ENCODE measurements around the gene C1orf94. TPM values are rescaled to one million over a fixed set of nuclear protein-coding genes. Genes with fewer than 3 reads are reported as not detected.

Gene C1orf94
- total and polyA plus RNA-seq, 2 experiments from 2014 or later: 4.3 to 5.3 TPM

DNA sequence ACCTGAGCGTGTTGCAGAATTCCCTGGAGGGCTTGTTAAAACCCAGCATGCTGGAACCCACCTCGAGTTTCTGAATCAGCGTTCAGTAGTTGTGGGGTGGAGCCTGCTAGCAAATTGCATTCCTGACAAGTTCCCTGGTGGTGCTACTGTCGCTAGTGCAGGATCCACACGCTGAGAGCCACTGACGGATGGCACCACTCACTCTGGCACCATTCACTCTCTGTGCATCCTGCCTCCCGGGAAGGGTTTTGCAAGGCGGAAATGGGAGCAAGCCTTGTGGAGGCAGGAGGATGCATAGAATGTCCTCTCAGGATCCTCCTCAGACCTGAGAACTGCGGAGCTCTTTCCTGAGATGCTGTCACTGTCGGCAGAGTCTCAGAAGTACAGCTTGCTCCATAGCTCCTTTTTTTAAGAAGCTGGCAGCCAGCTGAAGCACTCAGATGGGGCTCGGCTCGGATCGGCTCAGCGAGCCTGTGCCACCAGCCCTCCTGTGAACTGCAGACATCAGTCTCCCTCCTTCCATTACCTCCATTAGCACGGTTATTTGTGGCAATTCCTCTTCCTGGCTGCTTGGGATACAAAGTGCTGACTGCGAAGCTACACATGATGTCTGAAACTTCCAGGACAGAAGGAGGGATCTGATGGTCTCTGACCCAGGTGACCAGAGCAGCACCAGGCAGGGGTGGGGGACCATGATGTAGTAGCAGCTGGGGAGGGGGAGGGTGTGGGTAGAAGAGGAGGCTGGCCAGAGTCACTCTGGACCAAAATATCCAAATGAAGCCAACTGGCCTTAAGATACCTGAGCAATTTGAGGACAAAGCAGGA is 89.6 kb downstream of the C1orf94 start:
- peaks cover 2% of the 10 kb centered on the region for H3K27me3 Mint-ChIP-seq (ENCODE audit: insufficient read depth, low read depth, poor library complexity)
- no peak overlapping the region for H3K27ac Mint-ChIP-seq
- no peaks in the 10 kb centered on the region for H3K9me3 Mint-ChIP-seq
- Histone ChIP-seq H3K4me2 (peak overlapping the region; percentile 30; the same call in 1 of the 2 replicates), H3K79me2 (replicated peaks; ENCODE audit: insufficient read depth) (no peaks in the 10 kb centered on the region), H3K36me3 (ENCODE audit: insufficient read depth) (no peaks in the 10 kb centered on the region), H4K20me1 (replicated peaks; ENCODE audit: insufficient read depth) (no peaks in the 10 kb centered on the region), H3K9me2 (ENCODE audit: insufficient read depth) (peaks cover 7% of the 10 kb centered on the region; the same call in 1 of the 2 replicates), H3K27ac (ENCODE audit: low read depth) (no peak overlapping the region), H3K4me3 (no peak overlapping the region), H2AFZ (peak overlapping the region; percentile 57), H3K4me1 (ENCODE audit: insufficient read depth) (peaks cover 4% of the 10 kb centered on the region; the same call in 1 of the 2 replicates), H3F3A (replicated peaks; ENCODE audit: low read depth) (no peaks in the 10 kb centered on the region), H3K27me3 (ENCODE audit: insufficient read depth) (no peaks in the 10 kb centered on the region)
- peak; percentile 53 for DNase-seq (ENCODE audit: low spot score)
- ATAC-seq: peak; percentile 90
- TF ChIP-seq ZNF114 (CRISPR knock-in tag; IDR thresholded peaks at IDR 0.05) (no peak), NANOG (IDR thresholded peaks at IDR 0.05; ENCODE audit: borderline replicate concordance) (no peak), CREB1 (CRISPR knock-in tag; IDR thresholded peaks at IDR 0.05; ENCODE audit: low read depth) (no peak)
- H3K36me3 Mint-ChIP-seq (ENCODE audit: low read depth): no peaks in the 10 kb centered on the region
- H3K4me3 Mint-ChIP-seq: no peak overlapping the region
- H3K4me1 Mint-ChIP-seq: peaks cover 9% of the 10 kb centered on the region; the same call in 2 of the 3 replicates

DNA sequence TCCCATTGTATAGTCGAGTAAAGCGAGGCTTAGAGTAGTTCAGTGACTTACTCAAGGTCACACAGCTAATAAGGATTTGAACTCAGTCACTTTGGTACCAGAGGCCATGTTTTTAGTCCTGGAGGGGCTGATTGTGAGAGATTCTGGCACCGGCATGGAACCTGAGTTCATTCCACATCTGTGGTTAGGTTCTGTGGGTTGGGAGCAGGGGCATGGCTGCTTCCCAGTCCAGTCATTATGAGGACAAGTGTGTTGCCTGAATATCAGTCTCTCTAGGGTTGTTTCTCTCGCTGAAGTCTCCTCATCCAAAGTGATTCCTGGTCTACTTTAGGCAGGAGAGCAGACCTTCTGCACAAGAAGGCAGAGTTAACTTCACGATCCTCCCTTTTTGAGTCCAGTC is 90.6 kb downstream of the C1orf94 start:
- Mint-ChIP-seq H3K9me3 (no peaks in the 10 kb centered on the region), H3K4me1 (peaks cover 9% of the 10 kb centered on the region; the same call in 2 of the 3 replicates), H3K27me3 (ENCODE audit: insufficient read depth, low read depth, poor library complexity) (peaks cover 2% of the 10 kb centered on the region), H3K36me3 (ENCODE audit: low read depth) (no peaks in the 10 kb centered on the region), H3K27ac (no peak overlapping the region), H3K4me3 (no peak overlapping the region)
- TF ChIP-seq NANOG (IDR thresholded peaks at IDR 0.05; ENCODE audit: borderline replicate concordance): no peak
- no peak for TF ChIP-seq EZH2phosphoT487 (IDR thresholded peaks at IDR 0.05; ENCODE audit: unreplicated experiment)
- TF ChIP-seq CTCF (conservative IDR thresholded peaks at IDR 0.05; ENCODE audit: low read depth in 2 of 2): no peak
- TF ChIP-seq STAT1 (IDR thresholded peaks at IDR 0.05; ENCODE audit: unreplicated experiment): no peak
- TF ChIP-seq, protein P1, sequence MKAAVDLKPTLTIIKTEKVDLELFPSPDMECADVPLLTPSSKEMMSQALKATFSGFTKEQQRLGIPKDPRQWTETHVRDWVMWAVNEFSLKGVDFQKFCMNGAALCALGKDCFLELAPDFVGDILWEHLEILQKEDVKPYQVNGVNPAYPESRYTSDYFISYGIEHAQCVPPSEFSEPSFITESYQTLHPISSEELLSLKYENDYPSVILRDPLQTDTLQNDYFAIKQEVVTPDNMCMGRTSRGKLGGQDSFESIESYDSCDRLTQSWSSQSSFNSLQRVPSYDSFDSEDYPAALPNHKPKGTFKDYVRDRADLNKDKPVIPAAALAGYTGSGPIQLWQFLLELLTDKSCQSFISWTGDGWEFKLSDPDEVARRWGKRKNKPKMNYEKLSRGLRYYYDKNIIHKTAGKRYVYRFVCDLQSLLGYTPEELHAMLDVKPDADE (IDR thresholded peaks at IDR 0.05): no peak
- TF ChIP-seq REST (IDR thresholded peaks at IDR 0.05; ENCODE audit: unreplicated experiment): no peak
- TF ChIP-seq POLR2AphosphoS5 (IDR thresholded peaks at IDR 0.05; ENCODE audit: low read depth): no peak
- TF ChIP-seq JUNB (IDR thresholded peaks at IDR 0.05; ENCODE audit: unreplicated experiment): no peak
- no peak for TF ChIP-seq ZNF114 (CRISPR knock-in tag; IDR thresholded peaks at IDR 0.05)
- TF ChIP-seq ZNF331 (CRISPR knock-in tag; IDR thresholded peaks at IDR 0.05; ENCODE audit: low read depth): no peak
- no peak for TF ChIP-seq EZH2 (IDR thresholded peaks at IDR 0.05; ENCODE audit: low read depth, unreplicated experiment)
- H3K79me2 ChIP-seq (replicated peaks; ENCODE audit: insufficient read depth): no peaks in the 10 kb centered on the region
- H4K20me1 ChIP-seq (replicated peaks; ENCODE audit: insufficient read depth): no peaks in the 10 kb centered on the region
- H3K4me1 ChIP-seq (ENCODE audit: insufficient read depth): peaks cover 4% of the 10 kb centered on the region; the same call in 1 of the 2 replicates
- no peak overlapping the region for H3K4me3 ChIP-seq
- no peaks in the 10 kb centered on the region for H3K36me3 ChIP-seq (ENCODE audit: insufficient read depth)
- no peak overlapping the region for H3K27ac ChIP-seq (ENCODE audit: low read depth)
- no peaks in the 10 kb centered on the region for H3K27me3 ChIP-seq (ENCODE audit: insufficient read depth)
- H3K9me2 ChIP-seq (ENCODE audit: insufficient read depth): peaks cover under 1% of the 10 kb centered on the region; the same call in 1 of the 2 replicates
- ATAC-seq (no peak), DNase-seq (ENCODE audit: low spot score) (no peak)
- H2AFZ ChIP-seq: no peak overlapping the region
- H3F3A ChIP-seq (replicated peaks; ENCODE audit: low read depth): no peaks in the 10 kb centered on the region
- H3K4me2 ChIP-seq: no peak overlapping the region

Data from GM23338 (cell line).